HEK293T (cell line): ENCODE results near the gene TRIM15.

Experiments used
- CTCF ChIA-PET: fragments of 350-600 bp; formaldehyde crosslinking; extraction: SDS; loops from one replicate; lab custom pipeline; 2021; ENCODE audit warnings: antibody characterized with exemption, inconsistent platforms; lab: Yijun Ruan, JAX
- POLR2A ChIA-PET: fragments of 350-600 bp; formaldehyde crosslinking; extraction: SDS; loops from one replicate; lab custom pipeline; 2020; ENCODE audit warnings: antibody characterized with exemption, inconsistent platforms; lab: Yijun Ruan, JAX
- DNase-seq: peaks from one replicate; pipeline ENCODE4 v3.0.0; 2012; ENCODE audit warnings: mixed read lengths; ENCODE audit errors: extremely low spot score
- ARNT ChIP-seq: fragments of 450-650 bp; IDR thresholded peaks from 2 replicates; pipeline ENCODE4 v1.6.1; 2017; ENCODE audit warnings: mild to moderate bottlenecking
- BHLHE40 ChIP-seq: fragments of 450-650 bp; IDR thresholded peaks from 2 replicates; pipeline ENCODE4 v1.6.1; 2016; ENCODE audit warnings: mild to moderate bottlenecking, moderate library complexity, borderline replicate concordance
- CTBP1 ChIP-seq: fragments of 450-650 bp; IDR thresholded peaks from 2 replicates; pipeline ENCODE4 v1.6.1; 2016; ENCODE audit warnings: borderline replicate concordance
- ELF4 ChIP-seq: fragments of 450-650 bp; IDR thresholded peaks from 2 replicates; pipeline ENCODE4 v1.6.1; 2017; ENCODE audit warnings: antibody characterized with exemption
- FOXA1 ChIP-seq: fragments of 450-650 bp; IDR thresholded peaks from 2 replicates; pipeline ENCODE4 v1.6.1; 2016; ENCODE audit warnings: mild to moderate bottlenecking
- FOXK2 ChIP-seq: fragments of 450-650 bp; IDR thresholded peaks from 2 replicates; pipeline ENCODE4 v1.6.1; 2016; ENCODE audit warnings: mild to moderate bottlenecking
- FOXM1 ChIP-seq: fragments of 450-650 bp; IDR thresholded peaks from 2 replicates; pipeline ENCODE4 v1.6.1; 2017; ENCODE audit warnings: mild to moderate bottlenecking, borderline replicate concordance
- HDGF ChIP-seq: fragments of 450-650 bp; IDR thresholded peaks from 2 replicates; pipeline ENCODE4 v1.6.1; 2017; ENCODE audit warnings: antibody characterized with exemption, borderline replicate concordance
- L3MBTL2 ChIP-seq: fragments of 450-650 bp; conservative IDR thresholded peaks from 2 replicates; pipeline ENCODE4 v1.6.1; 2016; ENCODE audit warnings: mild to moderate bottlenecking
- LEF1 ChIP-seq: fragments of 450-650 bp; IDR thresholded peaks from 2 replicates; pipeline ENCODE4 v1.6.1; 2017; ENCODE audit warnings: mild to moderate bottlenecking, borderline replicate concordance
- NFRKB ChIP-seq: fragments of 450-650 bp; IDR thresholded peaks from 2 replicates; pipeline ENCODE4 v1.6.1; 2016; ENCODE audit warnings: mild to moderate bottlenecking, moderate library complexity
- SP1 ChIP-seq: fragments of 450-650 bp; IDR thresholded peaks from 2 replicates; pipeline ENCODE4 v1.6.1; 2017
- SUZ12 ChIP-seq: fragments of 450-650 bp; IDR thresholded peaks from 2 replicates; pipeline ENCODE4 v1.6.1; 2016; ENCODE audit warnings: mild to moderate bottlenecking
- TARDBP ChIP-seq: fragments of 450-650 bp; IDR thresholded peaks from 2 replicates; pipeline ENCODE4 v1.6.1; 2016
- ZNF384 ChIP-seq: fragments of 450-650 bp; IDR thresholded peaks from 2 replicates; pipeline ENCODE4 v1.6.1; 2016
- TF ChIP-seq, protein P1 (sequence below): fragments of 450-650 bp; IDR thresholded peaks from 2 replicates; pipeline ENCODE4 v1.6.1; 2016

Gene TRIM15

DNA sequence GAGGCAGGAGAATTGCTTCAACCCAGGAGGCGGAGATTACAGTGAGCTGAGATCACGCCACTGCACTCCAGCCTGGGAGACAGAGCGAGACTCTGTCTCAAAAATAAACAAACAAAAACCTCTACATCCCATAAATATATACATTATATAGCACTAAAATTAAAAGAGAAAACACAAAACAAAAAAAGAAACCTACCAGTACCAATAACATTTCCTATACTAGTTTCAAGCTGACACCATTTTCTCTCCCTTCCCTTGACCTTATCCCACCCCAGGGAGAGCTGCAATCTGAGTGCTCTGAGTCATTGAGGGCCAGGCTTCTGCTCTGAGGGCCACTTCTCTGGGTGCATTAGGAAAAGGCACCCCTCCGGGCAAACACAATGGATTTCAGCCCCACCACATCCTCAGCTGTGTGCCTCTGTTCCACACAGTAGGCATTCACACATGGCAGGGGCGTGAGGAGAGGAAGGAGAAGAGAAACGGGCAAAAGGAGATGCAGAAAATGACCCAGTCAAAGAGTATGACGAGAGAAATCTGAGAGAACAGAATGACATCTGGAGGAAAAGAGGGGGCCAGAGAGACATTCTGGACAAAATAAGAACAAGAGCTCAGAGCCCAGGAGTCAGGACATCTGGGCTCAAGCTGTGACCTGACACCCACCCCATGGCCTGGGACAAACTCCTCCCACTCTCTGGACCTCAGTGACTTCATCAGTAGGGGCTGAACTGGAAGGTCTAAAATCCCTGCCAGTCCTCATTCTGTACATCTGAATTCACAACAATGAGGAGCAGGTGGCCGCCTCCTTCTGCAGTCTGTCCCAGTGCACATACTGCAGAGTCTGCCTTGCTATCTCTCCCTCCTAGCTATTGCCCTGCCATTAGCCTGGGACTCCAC lies 31.7 kb downstream of the TRIM15 start:
- ChIA-PET POLR2A (interaction anchor here (1.3 kb wide), 1 partner anchor 11 kb away, joined by 4 read pairs; no protein-coding TSS in a partner anchor), CTCF (interaction anchor here (0.6 kb wide), 1 partner anchor 256 kb away, joined by 6 read pairs; no protein-coding TSS in a partner anchor)
- TF ChIP-seq LEF1 (no peak), BHLHE40 (no peak), ARNT (no peak), ZNF384 (no peak), CTBP1 (no peak), FOXK2 (no peak), L3MBTL2 (no peak), FOXM1 (no peak), ELF4 (no peak), NFRKB (no peak), FOXA1 (no peak), HDGF (no peak), SP1 (no peak), TARDBP (no peak), SUZ12 (no peak)
- TF ChIP-seq, protein P1, sequence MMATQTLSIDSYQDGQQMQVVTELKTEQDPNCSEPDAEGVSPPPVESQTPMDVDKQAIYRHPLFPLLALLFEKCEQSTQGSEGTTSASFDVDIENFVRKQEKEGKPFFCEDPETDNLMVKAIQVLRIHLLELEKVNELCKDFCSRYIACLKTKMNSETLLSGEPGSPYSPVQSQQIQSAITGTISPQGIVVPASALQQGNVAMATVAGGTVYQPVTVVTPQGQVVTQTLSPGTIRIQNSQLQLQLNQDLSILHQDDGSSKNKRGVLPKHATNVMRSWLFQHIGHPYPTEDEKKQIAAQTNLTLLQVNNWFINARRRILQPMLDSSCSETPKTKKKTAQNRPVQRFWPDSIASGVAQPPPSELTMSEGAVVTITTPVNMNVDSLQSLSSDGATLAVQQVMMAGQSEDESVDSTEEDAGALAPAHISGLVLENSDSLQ, result no peak
- DNase-seq, result no peak

DNA sequence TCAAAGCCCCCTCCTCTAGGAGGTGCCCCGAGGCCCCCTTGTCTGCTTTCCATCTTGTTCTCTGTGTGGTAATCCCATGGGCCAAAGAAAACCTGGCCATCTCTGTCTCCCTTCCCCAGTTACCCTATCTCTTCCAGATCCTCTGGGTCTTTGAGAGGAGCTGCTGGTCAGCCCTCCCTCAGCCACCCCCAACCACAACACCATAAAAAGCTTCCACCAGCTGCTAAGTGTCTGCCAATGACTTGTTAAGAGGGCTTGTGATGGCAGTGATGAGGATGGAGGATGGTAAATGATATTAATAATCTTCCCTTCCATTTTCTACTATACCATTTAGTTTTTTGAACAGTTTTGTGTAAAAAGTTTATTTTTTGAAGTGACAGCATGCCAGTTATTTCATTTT lies 32.6 kb downstream of the TRIM15 start:
- TF ChIP-seq FOXA1 (no peak), ARNT (no peak), CTBP1 (no peak), TARDBP (no peak), NFRKB (no peak), BHLHE40 (no peak), ELF4 (no peak), SP1 (no peak), ZNF384 (no peak), FOXK2 (no peak), FOXM1 (no peak), SUZ12 (no peak), LEF1 (no peak), HDGF (no peak), L3MBTL2 (no peak)
- TF ChIP-seq, protein P1, result no peak
- no peak for DNase-seq
- ChIA-PET POLR2A (interaction anchor here (1.3 kb wide), 1 partner anchor 10 kb away, joined by 4 read pairs; no protein-coding TSS in a partner anchor), CTCF (no interaction called here)

DNA sequence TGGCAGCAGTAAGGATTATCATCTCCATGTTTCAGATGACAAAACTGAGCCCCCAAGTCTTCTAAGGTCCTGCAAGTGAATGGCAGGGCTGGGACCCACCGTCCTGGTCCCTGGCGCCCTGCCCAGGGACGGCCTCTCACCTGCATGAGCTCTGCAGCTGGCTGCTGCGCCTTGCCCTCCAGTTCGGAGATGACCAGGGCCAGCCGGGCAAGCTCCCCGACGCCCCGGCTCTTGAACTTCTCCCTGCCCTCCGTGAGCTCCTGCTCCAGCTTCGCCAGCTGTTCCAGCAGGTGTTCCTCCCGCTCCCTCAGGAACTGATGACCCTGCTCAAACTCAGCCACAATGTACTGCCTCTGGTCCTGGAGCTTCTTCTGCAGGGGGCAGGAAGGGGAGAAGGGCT lies 33.0 kb downstream of the TRIM15 start:
- TF ChIP-seq FOXM1 (no peak), LEF1 (no peak), BHLHE40 (no peak), ARNT (no peak), FOXA1 (no peak), NFRKB (no peak), CTBP1 (no peak), TARDBP (no peak), HDGF (no peak), ZNF384 (no peak), SUZ12 (no peak), SP1 (no peak), L3MBTL2 (no peak), ELF4 (no peak), FOXK2 (no peak)
- TF ChIP-seq, protein P1, result no peak
- ChIA-PET POLR2A (no interaction called here), CTCF (no interaction called here)
- DNase-seq, result no peak

DNA sequence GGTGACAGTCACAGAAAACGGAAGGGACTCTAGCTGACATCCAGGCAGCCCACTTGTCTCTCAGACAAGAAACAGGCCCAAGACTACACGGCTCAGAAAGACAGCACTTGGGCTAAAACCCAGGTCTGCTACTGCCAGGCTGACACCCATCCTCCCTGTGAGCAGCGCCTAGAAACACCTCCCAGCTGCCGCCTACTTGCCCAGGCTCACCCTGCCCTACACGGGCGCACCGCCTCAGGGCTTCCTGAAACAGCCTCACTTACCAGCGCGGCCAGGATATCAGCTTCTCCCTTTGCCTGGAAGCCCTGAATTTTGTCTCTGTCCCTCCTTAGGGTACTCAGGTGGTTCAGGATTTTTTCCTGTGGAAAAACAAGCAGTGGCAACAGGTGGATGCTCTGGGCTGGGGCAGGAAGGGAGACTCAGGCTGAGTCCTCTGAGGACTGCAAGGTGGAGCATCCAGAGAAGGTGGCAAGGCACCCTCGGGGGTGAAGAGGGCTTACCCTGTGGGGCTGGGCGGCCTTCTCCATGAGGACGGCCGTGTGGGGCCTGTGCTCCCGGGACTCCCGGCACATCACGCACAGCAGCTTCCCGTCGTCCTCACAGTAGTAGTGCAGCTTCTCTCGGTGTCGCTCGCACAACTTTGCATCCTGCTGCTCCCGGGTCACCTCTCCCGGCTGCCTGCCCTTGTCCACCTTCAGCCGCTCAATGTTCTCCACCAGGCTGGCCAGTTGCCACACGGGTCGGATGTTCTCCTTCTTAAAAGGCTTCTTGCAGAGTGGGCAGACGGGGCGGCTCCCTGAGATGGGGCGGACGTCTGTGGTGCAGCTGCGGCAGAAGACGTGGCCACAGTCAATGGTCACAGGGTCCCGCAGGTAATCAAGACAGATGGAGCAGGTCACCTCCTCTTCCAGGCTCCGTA lies 35.1 kb downstream of the TRIM15 start:
- ChIA-PET POLR2A (no interaction called here), CTCF (no interaction called here)
- TF ChIP-seq CTBP1, result no peak
- no peak for TF ChIP-seq FOXA1
- no peak for TF ChIP-seq TARDBP
- TF ChIP-seq L3MBTL2, result no peak
- no peak for TF ChIP-seq ELF4
- no peak for DNase-seq

DNA sequence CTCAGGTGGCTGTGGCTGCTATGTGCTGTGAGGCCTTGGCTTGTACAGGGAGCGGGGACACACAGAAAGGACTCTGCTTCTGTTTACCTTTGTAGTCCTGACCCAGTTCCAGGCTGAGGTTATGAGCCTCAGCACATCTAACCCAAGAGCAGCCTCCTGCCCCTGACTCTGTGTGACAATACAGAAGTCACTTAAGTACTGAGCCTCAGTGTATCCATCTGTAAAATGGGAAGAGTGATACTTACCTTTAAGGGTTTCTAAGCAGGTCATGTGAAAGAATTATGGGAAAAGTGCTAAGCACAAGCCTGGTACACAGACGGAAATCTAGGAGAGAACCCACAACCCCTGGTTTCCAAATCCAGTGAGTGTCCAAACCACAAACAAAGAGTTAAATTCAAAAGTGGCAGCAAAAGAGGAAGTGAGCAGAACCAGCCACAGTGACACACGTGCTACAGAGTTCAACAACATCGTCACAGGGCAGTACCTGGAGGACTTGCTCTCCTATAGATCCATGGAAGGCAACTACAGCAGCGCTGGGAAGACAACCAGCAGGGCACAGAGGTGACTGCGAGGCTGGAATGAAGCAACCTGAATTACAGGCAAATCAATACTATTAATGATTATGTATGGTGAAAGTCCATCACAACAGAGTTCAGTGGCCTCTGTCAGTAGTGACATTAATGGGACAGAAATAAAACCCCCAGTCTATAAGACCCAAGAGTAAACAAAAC lies 37.4 kb downstream of the TRIM15 start:
- ChIA-PET CTCF (no interaction called here), POLR2A (no interaction called here)
- DNase-seq, result no peak
- no peak for TF ChIP-seq FOXK2
- no peak for TF ChIP-seq CTBP1
- TF ChIP-seq FOXM1, result no peak
